GM18861 (cell line): ENCODE data around the gene PLA2G6.

Experiments used
- ATAC-seq: cut with Tn5 transposase; IDR thresholded peaks from one replicate; pipeline ENCODE4 v1.9.1; 2021; ENCODE audit not compliant: unreplicated experiment

PLA2G6 gene

GRCh38 chr22:38214302-38215056 lies 32.8 kb upstream of the PLA2G6 start:
- no peak for ATAC-seq

- no peak for ATAC-seq
These were observed 32.3 kb upstream of the PLA2G6 start for GRCh38 chr22:38213990-38214301.

GRCh38 chr22:38213319-38213989 lies 31.8 kb upstream of the PLA2G6 start:
- no peak for ATAC-seq

GRCh38 chr22:38212442-38212841 lies 30.8 kb upstream of the PLA2G6 start:
- no peak for ATAC-seq

- no peak for ATAC-seq
These were observed 29.9 kb upstream of the PLA2G6 start for GRCh38 chr22:38211556-38211955.

GRCh38 chr22:38208551-38208968 lies 26.9 kb upstream of the PLA2G6 start:
- no peak for ATAC-seq

GRCh38 chr22:38207898-38208432 lies 26.3 kb upstream of the PLA2G6 start:
- no peak for ATAC-seq

- no peak for ATAC-seq
These were observed 23.9 kb upstream of the PLA2G6 start for GRCh38 chr22:38205261-38206128.

GRCh38 chr22:38204784-38205183 lies 23.2 kb upstream of the PLA2G6 start:
- ATAC-seq = no peak

- no peak for ATAC-seq
These were observed 22.4 kb upstream of the PLA2G6 start for GRCh38 chr22:38203855-38204514.

GRCh38 chr22:38203090-38203810 lies 21.6 kb upstream of the PLA2G6 start:
- no peak for ATAC-seq

- peak; percentile 17 for ATAC-seq
These were observed 20.9 kb upstream of the PLA2G6 start for GRCh38 chr22:38202437-38203089.

- ATAC-seq = peak; percentile 46
These were observed 20.2 kb upstream of the PLA2G6 start, which contains the start of gene MAFF for GRCh38 chr22:38201711-38202436. Gene MAFF, plus strand, starts transcription at chr22:38201994. Its CDS starts 11,860 bp downstream, at chr22:38213854.

- no peak for ATAC-seq
These were observed 19.7 kb upstream of the PLA2G6 start for GRCh38 chr22:38201371-38201710.

- ATAC-seq = no peak
These were observed 18.4 kb upstream of the PLA2G6 start for GRCh38 chr22:38199826-38200559.

- no peak for ATAC-seq
These were observed 15.3 kb upstream of the PLA2G6 start for GRCh38 chr22:38196791-38197419.

GRCh38 chr22:38193580-38193979 lies 11.9 kb upstream of the PLA2G6 start:
- ATAC-seq = no peak

- no peak for ATAC-seq
These were observed 10.8 kb upstream of the PLA2G6 start for GRCh38 chr22:38192475-38192863.
